WTC11 (cell line): ENCODE data around the gene NDOR1. TPM values are rescaled to one million over a fixed set of nuclear protein-coding genes. Genes with fewer than 3 reads are reported as not detected.
A peak's percentile ranks its signal among the peaks of the same experiment; 100 is the strongest.

Source experiments
- ATAC-seq: fragments of 200-7000 bp; cut with Tn5 transposase; 2 replicates; pipeline ENCODE4 v1.10.0; 2021; ENCODE audit warnings: mild to moderate bottlenecking, moderate library complexity
- CTCF ChIA-PET: fragments of 300-600 bp; sonication (Branson Sonifier 250); formaldehyde crosslinking; loops from one replicate; lab custom pipeline; 2021; ENCODE audit warnings: antibody characterized with exemption; lab: Charles Lee
- POLR2A ChIA-PET: fragments of 350-600 bp; sonication (Branson Sonifier 250); formaldehyde crosslinking; loops from one replicate; lab custom pipeline; 2021; ENCODE audit warnings: antibody characterized with exemption; lab: Charles Lee
- DNase-seq: peaks from one replicate; pipeline ENCODE4 v3.0.0; 2021; ENCODE audit warnings: low spot score
- H3K27ac Mint-ChIP-seq: 2 replicates; pipeline ENCODE4 v1.8.0; 2021; ENCODE audit warnings: mixed read lengths
- H3K27me3 Mint-ChIP-seq: 2 replicates; pipeline ENCODE4 v1.8.0; 2021; ENCODE audit warnings: low read depth, mild to moderate bottlenecking, moderate library complexity, mixed read lengths
- H3K36me3 Mint-ChIP-seq: 2 replicates; pipeline ENCODE4 v1.8.0; 2021; ENCODE audit warnings: mixed read lengths
- H3K4me1 Mint-ChIP-seq: 2 replicates; pipeline ENCODE4 v1.8.0; 2022; ENCODE audit warnings: mixed read lengths
- H3K4me3 Mint-ChIP-seq: 2 replicates; pipeline ENCODE4 v1.8.0; 2021; ENCODE audit warnings: mild to moderate bottlenecking, moderate library complexity, mixed read lengths
- H3K9me3 Mint-ChIP-seq: 2 replicates; pipeline ENCODE4 v1.8.0; 2021; ENCODE audit warnings: mixed read lengths
- CTCF ChIP-seq: fragments of 200-600 bp; IDR thresholded peaks from 2 replicates; pipeline ENCODE4 v1.8.0; 2022; ENCODE audit warnings: antibody characterized with exemption
- EMX1 ChIP-seq: fragments of 250-450 bp; sonication (Bioruptor Pico); IDR thresholded peaks from 2 replicates; pipeline ENCODE4 v1.8.0; 2021; ENCODE audit warnings: mild to moderate bottlenecking
- FOXP1 ChIP-seq: sonication (generic); formaldehyde crosslinking; IDR thresholded peaks from 2 replicates; pipeline ENCODE4 v1.8.0; 2022; ENCODE audit warnings: missing genetic modification reagents, mild to moderate bottlenecking, moderate library complexity, borderline replicate concordance
- GRHL2 ChIP-seq: fragments of 250-450 bp; sonication (Bioruptor Pico); IDR thresholded peaks from 2 replicates; pipeline ENCODE4 v1.8.0; 2022; ENCODE audit warnings: mild to moderate bottlenecking, moderate library complexity; ENCODE audit not compliant: insufficient replicate concordance, severe bottlenecking
- GTF2I ChIP-seq: fragments of 250-450 bp; sonication (Bioruptor Pico); conservative IDR thresholded peaks from 2 replicates; pipeline ENCODE4 v1.4.0; 2021; ENCODE audit warnings: mild to moderate bottlenecking
- JAZF1 ChIP-seq: fragments of 250-450 bp; sonication (Bioruptor Pico); IDR thresholded peaks from 2 replicates; pipeline ENCODE4 v1.9.0; 2021; ENCODE audit warnings: moderate library complexity, mild to moderate bottlenecking, inconsistent platforms
- MXD4 ChIP-seq: fragments of 250-450 bp; sonication (Bioruptor Pico); IDR thresholded peaks from 2 replicates; pipeline ENCODE4 v1.8.0; 2021; ENCODE audit warnings: mild to moderate bottlenecking, moderate library complexity, borderline replicate concordance
- NFYB ChIP-seq: sonication (generic); formaldehyde crosslinking; conservative IDR thresholded peaks from 2 replicates; pipeline ENCODE4 v1.8.0; 2022; ENCODE audit warnings: low read depth, missing genetic modification reagents
- OVOL2 ChIP-seq: fragments of 250-450 bp; sonication (Bioruptor Pico); IDR thresholded peaks from 2 replicates; pipeline ENCODE4 v1.9.0; 2021; ENCODE audit warnings: mild to moderate bottlenecking, borderline replicate concordance
- PRRX2 ChIP-seq: fragments of 250-450 bp; sonication (Bioruptor Pico); IDR thresholded peaks from 2 replicates; pipeline ENCODE4 v1.8.0; 2021; ENCODE audit warnings: mild to moderate bottlenecking
- RELA ChIP-seq: sonication (generic); formaldehyde crosslinking; IDR thresholded peaks from 2 replicates; pipeline ENCODE4 v1.8.1; 2022; ENCODE audit warnings: missing genetic modification reagents, mild to moderate bottlenecking, borderline replicate concordance
- SMAD3 ChIP-seq: sonication (generic); formaldehyde crosslinking; IDR thresholded peaks from 2 replicates; pipeline ENCODE4 v1.8.0; 2022; ENCODE audit warnings: missing genetic modification reagents, mild to moderate bottlenecking, borderline replicate concordance
- TEAD1 ChIP-seq: sonication (generic); formaldehyde crosslinking; IDR thresholded peaks from 2 replicates; pipeline ENCODE4 v1.8.0; 2022; ENCODE audit warnings: mild to moderate bottlenecking, missing genetic modification reagents
- TP53 ChIP-seq: sonication (generic); formaldehyde crosslinking; IDR thresholded peaks from 2 replicates; pipeline ENCODE4 v1.8.1; 2023; ENCODE audit warnings: mild to moderate bottlenecking, missing genetic modification reagents
- USF2 ChIP-seq: sonication (generic); formaldehyde crosslinking; IDR thresholded peaks from 2 replicates; pipeline ENCODE4 v1.8.1; 2023; ENCODE audit warnings: mild to moderate bottlenecking, missing genetic modification reagents, moderate library complexity
- ZMAT4 ChIP-seq: fragments of 250-450 bp; sonication (Bioruptor Pico); IDR thresholded peaks from 2 replicates; pipeline ENCODE4 v1.9.0; 2021; ENCODE audit warnings: mild to moderate bottlenecking
- ZNF219 ChIP-seq: sonication (generic); formaldehyde crosslinking; IDR thresholded peaks from 2 replicates; pipeline ENCODE4 v1.8.0; 2023; ENCODE audit warnings: missing genetic modification reagents, mild to moderate bottlenecking, borderline replicate concordance
- ZNF396 ChIP-seq: fragments of 250-450 bp; sonication (Bioruptor Pico); IDR thresholded peaks from 2 replicates; pipeline ENCODE4 v1.8.0; 2021; ENCODE audit warnings: mild to moderate bottlenecking, moderate library complexity, borderline replicate concordance
- total RNA-seq: library from RNA; stranded (reverse); gene quantifications from 3 replicates; pipeline ENCODE4 v1.2.3, GENCODE V29; 2021
- TF ChIP-seq, protein P1 (sequence below): sonication (generic); formaldehyde crosslinking; IDR thresholded peaks from 2 replicates; pipeline ENCODE4 v1.8.0; 2022; ENCODE audit warnings: missing genetic modification reagents
- TF ChIP-seq, protein P2 (sequence below): sonication (generic); formaldehyde crosslinking; conservative IDR thresholded peaks from 2 replicates; pipeline ENCODE4 v1.8.1; 2022; ENCODE audit warnings: mild to moderate bottlenecking, missing genetic modification reagents

Gene NDOR1
- total RNA-seq, 1 experiment from 2014 or later: 49.0 TPM

- no peak for TF ChIP-seq CTCF
- TF ChIP-seq ZMAT4 (CRISPR knock-in tag): no peak
- TF ChIP-seq JAZF1: no peak
- TF ChIP-seq TEAD1: peak; percentile 93
- TF ChIP-seq MXD4 (CRISPR knock-in tag): no peak
- no peak for TF ChIP-seq ZNF396
- no peak for TF ChIP-seq OVOL2
- TF ChIP-seq EMX1 (CRISPR knock-in tag): no peak
- no peak for TF ChIP-seq NFYB (CRISPR knock-in tag)
- TF ChIP-seq TP53 (CRISPR knock-in tag): peak; percentile 69; the same call in 1 of the 2 replicates
- TF ChIP-seq, protein P1, sequence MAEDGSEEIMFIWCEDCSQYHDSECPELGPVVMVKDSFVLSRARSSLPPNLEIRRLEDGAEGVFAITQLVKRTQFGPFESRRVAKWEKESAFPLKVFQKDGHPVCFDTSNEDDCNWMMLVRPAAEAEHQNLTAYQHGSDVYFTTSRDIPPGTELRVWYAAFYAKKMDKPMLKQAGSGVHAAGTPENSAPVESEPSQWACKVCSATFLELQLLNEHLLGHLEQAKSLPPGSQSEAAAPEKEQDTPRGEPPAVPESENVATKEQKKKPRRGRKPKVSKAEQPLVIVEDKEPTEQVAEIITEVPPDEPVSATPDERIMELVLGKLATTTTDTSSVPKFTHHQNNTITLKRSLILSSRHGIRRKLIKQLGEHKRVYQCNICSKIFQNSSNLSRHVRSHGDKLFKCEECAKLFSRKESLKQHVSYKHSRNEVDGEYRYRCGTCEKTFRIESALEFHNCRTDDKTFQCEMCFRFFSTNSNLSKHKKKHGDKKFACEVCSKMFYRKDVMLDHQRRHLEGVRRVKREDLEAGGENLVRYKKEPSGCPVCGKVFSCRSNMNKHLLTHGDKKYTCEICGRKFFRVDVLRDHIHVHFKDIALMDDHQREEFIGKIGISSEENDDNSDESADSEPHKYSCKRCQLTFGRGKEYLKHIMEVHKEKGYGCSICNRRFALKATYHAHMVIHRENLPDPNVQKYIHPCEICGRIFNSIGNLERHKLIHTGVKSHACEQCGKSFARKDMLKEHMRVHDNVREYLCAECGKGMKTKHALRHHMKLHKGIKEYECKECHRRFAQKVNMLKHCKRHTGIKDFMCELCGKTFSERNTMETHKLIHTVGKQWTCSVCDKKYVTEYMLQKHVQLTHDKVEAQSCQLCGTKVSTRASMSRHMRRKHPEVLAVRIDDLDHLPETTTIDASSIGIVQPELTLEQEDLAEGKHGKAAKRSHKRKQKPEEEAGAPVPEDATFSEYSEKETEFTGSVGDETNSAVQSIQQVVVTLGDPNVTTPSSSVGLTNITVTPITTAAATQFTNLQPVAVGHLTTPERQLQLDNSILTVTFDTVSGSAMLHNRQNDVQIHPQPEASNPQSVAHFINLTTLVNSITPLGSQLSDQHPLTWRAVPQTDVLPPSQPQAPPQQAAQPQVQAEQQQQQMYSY (CRISPR knock-in tag): peak; percentile 7; the same call in 1 of the 2 replicates
- no peak for TF ChIP-seq PRRX2
- no peak for TF ChIP-seq GTF2I (CRISPR knock-in tag)
- TF ChIP-seq, protein P2, sequence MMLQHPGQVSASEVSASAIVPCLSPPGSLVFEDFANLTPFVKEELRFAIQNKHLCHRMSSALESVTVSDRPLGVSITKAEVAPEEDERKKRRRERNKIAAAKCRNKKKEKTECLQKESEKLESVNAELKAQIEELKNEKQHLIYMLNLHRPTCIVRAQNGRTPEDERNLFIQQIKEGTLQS (CRISPR knock-in tag): no peak
- TF ChIP-seq SMAD3 (CRISPR knock-in tag): peak; percentile 48; the same call in 1 of the 2 replicates
- TF ChIP-seq ZNF219 (CRISPR knock-in tag): peak; percentile 49; the same call in 1 of the 2 replicates
- TF ChIP-seq RELA (CRISPR knock-in tag): 0 out of 2 replicates have a peak, but pooled peaks have one; percentile 62
Measured at GRCh38 chr9:137168904-137169856, 36.3 kb upstream of the NDOR1 start (continued).

DNA sequence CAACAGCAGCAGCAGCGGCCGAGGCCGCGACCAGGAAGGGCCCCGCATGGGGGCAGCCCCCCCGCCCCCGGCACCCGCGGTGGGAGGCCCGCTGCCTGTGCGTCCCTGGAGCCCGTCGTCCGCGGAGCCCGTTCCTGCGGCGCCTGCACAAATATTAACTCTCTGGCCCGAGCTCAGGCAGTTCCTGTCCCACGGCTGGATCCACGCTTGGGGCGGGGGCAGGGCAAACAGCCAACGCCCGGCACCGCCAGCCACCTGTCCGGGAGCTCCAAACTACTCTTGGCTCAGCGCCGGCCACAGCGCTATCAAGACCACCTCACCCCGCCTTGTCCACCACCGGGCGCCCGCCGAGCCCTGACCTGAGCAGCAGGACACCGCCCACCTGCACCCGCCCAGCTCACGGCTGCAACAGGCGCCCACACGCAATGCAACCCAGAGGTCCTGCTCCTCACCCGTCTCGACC is 35.6 kb upstream of the NDOR1 start, which contains the start of gene LRRC26:
TSS of gene LRRC26 (minus strand) at position 156 of the 463 bp plus-strand sequence. CDS start at position 48, 108 bp downstream.
- Mint-ChIP-seq H3K27me3 (peaks cover 57% of the 10 kb centered on the region), H3K4me3 (peak within 1 kb of the TSS; percentile 62), H3K4me1 (peaks cover 6% of the 10 kb centered on the region), H3K36me3 (no peaks in the 10 kb centered on the region), H3K9me3 (no peaks in the 10 kb centered on the region), H3K27ac (no peak within 1 kb of the TSS)
- ChIA-PET POLR2A (interaction anchor here (0.6 to 0.8 kb wide), 3 partner anchors 71 to 597 kb away, joined by 3 read pairs; partner anchors contain the start of genes MAN1B1 and TUBB4B), CTCF (interaction anchor here (0.7 to 3.1 kb wide), 16 partner anchors 9 to 141 kb away, joined by 3 to 17 read pairs (median 5); partner anchors contain the start of gene RNF224)
- no peak for TF ChIP-seq ZNF396
- no peak for TF ChIP-seq EMX1 (CRISPR knock-in tag)
- TF ChIP-seq USF2: no peak
- TF ChIP-seq GRHL2 (CRISPR knock-in tag): no peak
- no peak for TF ChIP-seq NFYB (CRISPR knock-in tag)
- no peak for TF ChIP-seq PRRX2
- no peak for TF ChIP-seq FOXP1 (CRISPR knock-in tag)
- TF ChIP-seq CTCF: no peak
- ATAC-seq (no peak), DNase-seq (no peak)
